Endometrium (tissue), 2 donors: ENCODE results near the gene SUSD3.

ENCODE experiments used
- FAIRE-seq: peaks from 2 replicates; lab custom pipeline; 2012; peaks lifted over from hg19 to GRCh38; lab: Jason Lieb, UNC
- donor health status: control.
- donor health status: control.

Gene SUSD3

GRCh38 chr9:93126151-93126781, 67.8 kb downstream of the SUSD3 start:
- FAIRE-seq = no peak

GRCh38 chr9:93126825-93127368, 68.4 kb downstream of the SUSD3 start:
- no peak for FAIRE-seq

DNA sequence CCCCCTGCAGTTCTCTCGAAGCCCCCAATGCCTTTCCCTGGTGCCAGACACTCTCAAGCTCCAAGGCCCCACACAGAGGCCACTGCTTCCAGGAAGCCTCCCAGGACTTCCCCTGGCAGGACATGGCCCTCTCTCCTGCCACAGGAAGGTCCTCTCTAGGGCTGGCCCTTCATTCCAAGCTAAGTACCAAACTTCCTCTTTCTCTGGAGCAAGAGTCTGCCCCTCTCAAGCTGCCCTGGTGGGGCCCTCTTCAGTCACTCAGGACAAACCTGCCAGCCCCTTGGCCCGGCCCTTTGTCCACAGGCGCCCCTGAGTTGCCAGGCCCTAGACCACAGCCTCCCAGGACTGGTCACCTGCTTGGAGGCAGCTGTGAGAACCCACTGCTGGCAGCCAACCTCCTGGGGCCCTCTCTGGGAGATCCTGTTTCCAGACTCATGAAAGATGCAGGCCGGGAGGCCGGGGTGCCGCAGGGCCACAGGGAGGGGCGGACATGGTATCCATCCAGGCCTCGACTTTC, 69.0 kb downstream of the SUSD3 start:
- FAIRE-seq = no peak

- FAIRE-seq = no peak
Measured at GRCh38 chr9:93128011-93128714, 69.7 kb downstream of the SUSD3 start.

GRCh38 chr9:93128715-93129224, 70.3 kb downstream of the SUSD3 start:
- FAIRE-seq = no peak

DNA sequence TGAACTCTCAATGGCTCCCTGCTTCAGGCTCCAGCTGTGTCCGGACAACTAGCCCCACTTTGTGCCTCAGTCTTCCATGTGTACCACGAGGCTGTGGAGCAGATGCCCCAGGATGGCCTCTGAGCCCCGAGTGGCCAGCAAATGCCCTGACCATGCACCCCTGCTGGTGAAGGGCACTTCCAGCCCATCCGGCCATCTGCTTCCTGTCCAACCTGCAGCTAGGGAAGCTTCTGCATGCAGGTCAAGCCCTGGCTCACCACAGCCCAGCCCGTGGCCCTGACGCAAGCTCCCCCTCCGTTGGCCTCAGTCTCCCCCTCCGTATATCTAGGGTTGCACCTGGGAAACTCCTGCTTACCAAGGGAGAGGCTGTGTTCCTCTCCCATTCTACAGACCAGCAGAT, 70.8 kb downstream of the SUSD3 start:
- no peak for FAIRE-seq

GRCh38 chr9:93129691-93130500, 71.4 kb downstream of the SUSD3 start:
- FAIRE-seq = no peak

GRCh38 chr9:93130861-93131481, 72.5 kb downstream of the SUSD3 start:
- FAIRE-seq = no peak

- FAIRE-seq = no peak
Measured at GRCh38 chr9:93131599-93132286, 73.2 kb downstream of the SUSD3 start.

DNA sequence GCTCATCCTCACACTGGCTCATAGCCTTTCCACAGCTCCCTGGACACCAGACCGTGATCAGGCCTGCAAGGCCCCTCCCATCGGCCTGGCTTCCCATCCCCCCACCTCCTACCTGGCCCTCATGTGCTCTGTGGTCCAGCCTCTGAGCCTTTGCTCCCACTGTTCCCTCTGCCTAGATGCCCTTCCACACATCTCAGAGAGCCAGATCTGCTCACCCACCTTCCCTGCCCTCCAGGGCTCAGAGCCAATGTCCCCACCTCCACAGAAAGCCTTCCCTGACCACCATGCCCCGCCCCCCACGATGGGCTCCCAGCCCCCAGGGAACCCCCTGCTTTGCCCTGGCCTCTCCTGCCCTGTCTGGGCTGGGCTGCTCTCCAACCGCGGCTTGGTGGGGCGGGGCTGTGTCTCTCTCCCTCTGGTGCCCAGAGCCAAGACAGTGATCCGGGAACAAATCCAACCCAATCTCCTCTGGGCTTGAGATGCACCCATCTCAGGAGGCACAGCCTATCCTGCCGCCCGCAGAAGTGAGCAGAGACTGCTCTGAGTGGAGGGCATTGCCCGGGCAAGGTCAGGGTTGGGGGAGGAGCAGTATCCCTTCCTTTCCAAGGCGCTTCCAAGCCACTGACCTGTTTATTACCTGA, 73.9 kb downstream of the SUSD3 start:
- FAIRE-seq = no peak

DNA sequence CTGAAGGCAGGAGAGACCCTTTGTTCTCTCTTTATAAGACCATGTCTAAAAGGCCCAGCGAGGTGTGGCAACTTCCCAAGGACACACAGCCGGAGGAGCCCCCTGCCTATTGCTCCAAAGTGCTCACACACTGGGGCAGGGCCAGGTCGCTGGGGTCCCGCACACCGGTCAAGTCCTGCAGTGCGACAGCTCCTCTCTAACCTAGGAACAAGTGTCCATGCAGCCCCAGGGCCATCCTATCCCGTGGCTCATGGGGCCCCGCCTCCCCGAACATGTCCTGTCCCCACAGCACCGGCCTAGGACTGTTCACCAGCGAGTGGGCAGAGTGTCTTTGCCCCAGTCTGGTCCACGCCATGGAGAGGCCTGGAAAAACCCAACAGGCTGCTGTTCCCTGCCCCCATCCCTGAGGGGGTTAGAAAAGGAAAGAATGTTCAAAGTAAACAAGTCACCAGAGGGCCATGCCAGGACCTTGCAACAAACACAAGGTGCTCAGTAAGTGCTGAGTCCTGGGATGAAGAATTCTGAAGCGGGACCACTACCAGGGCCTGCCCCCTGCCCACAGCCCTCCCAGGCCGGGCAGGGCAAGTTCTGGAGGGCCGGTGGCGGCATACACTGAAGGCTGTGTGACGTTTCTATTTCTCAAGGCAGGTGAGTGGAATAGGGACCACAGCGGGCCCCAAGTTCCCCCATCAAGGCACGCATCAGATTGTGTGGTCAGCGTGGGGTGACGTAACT, 74.6 kb downstream of the SUSD3 start:
- no peak for FAIRE-seq

DNA sequence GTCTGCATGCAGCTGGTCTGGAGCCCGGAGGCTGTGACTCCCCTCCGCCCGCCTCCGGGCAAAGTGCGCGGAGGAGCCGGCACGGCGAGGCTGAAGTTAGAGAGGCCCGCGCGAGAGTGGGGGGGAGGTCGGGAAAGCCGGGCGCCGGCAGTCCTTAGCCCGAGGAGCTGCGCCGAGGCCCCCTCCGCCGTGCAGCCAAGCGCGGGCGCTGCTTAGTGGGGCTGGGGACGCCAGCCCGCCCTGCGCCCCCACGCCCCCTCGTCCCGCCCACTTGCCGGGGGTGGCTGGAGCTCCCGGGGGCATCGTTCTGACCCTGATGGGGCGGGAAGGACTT, 75.1 kb downstream of the SUSD3 start:
- FAIRE-seq = no peak

DNA sequence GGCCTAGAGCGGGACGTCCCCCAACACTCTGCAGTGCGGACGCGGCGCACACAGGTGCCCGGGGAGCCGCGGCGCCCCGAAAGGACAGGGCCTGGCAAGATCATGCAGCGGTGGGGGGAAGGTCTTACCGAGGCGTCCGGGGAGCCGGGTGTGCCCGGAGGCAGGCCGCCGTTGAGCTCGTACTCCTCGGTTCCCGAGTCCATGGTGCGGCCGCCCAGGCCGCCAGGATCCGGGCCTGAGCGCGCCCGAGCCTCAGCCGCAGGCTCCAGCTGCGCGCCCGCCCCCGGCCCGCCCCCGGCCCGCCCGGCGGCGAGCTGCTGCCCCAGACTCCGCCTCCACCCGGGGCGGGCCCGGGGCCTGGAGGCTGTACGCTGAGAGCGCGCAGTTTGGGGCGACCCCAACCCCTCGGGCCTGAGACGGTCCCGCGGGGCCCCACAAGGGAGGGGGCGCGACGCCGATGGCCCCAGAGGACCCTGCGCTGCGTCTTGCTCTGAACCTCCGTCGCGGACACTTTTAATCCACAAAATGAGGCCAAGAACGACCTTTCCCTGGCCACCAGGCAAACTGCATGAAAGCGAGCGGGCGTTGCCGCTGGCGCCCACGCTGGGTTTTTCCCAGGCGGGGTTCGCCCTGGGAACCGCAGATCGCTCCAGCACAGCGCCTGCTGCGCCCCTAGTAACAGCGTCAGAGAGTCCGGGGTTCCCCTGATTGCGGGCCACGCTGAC, 75.7 kb downstream of the SUSD3 start, which contains the start of gene NINJ1:
Gene NINJ1, minus strand, starts transcription at position 237 of the 725 bp plus-strand sequence. Its CDS starts 34 bp downstream, at position 203.
- FAIRE-seq = no peak
